HTERT RPE-1 (cell line): ENCODE data around the gene RETREG1.
"Not testable (repeated sequence)": the region's sequence is repeated elsewhere in the genome, so short reads cannot be mapped to it uniquely, and the experiment has no call there.

ENCODE experiments used
- in situ Hi-C: fragments of 300-500 bp; cut with MboI; formaldehyde crosslinking; loops from 4 replicates; pipeline ENCODE4 v1.14.3; 2020; ENCODE audit warnings: low sequenced_read_pairs

Gene RETREG1

DNA sequence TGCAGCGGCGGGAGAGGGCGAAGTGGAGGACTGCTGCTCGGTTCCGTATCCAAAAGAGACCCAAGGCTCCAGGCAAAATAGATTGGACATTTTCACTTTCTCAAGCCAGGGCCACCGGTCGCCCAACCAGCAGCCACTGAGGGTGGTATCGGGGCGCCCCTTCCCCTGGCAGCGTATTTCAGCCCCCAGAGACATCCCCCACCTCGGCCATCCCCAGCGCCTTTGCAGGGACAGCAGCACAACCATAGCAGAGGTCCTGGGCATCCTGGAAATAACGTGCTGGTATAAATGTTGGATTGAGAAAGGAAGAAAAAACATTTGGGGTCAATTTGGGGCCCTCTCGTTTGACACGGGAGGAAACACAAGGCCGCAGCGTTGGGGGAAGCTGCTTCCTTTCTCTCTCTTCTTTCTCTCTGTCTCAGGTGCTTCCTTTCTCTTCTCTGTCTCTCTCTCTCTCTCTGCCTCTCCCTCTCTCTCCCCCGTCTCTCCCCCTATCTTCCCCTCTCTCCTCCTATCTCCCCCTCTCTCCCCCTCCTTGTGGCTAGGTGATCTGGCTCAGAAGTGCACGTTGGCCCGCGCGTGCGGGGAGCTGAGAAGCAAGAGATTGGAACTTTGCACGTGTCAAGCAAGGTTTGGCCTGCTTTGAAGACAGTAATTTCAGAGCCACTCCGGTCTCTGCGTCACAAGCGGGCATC, 624 bp upstream of the RETREG1 start:
- in situ Hi-C loops: no loop called here

DNA sequence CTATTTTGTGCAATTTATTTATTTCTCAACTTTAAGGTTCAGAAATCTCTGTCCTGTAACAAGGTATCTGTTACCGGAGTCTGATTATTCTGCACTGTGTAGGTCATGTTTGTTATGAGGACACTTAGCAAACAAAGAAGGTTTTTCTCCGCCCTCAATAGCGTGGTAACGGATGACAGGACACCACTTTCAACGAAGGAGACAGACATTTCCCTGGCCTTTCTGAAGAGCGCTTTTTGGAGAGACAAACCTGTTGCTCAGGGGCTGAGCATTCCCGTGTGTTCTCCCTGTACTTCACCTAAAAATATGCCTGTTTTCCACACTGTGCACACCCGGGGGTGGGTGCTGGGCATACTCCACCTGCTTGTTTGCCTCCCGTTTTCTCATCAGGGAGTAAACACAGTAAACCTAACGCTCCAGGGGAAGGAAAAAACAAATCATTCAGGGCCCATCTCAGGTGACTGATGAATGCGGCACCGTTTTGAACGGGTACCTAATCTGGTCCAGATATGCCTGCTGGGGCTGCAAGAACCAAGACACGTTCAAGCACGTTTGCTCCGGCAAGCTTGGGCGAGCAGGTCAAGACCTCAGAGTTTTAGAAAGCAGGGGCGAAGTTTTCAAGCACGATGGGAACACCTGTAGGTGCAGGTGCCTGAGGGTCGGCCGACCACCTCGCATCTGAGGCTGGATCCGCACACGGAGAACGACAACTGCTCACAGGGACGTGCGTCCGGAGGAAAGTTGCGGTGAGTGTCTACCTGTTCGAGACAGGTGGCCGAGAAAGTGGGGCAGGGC, 859 bp downstream of the RETREG1 start:
- in situ Hi-C loops: no loop called here

DNA sequence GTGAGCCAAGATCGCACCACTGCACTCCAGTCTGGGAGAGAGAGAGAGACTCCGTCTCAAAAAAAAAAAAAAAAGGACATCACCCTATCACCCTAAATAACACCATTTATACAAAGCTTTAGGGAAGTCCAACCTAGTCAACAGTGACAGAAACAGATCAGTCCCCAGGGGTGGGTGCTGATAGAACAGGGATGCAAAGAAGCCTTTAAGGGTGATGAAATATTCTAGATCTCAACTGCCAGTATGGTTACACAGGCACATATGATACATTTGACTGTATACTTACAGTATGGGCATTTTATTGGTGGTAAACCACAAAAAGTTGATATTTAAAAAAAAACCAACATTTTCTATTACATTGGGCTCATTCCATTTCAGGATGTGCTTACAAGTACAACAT, 4.8 kb downstream of the RETREG1 start:
- in situ Hi-C loops: no loop called here

DNA sequence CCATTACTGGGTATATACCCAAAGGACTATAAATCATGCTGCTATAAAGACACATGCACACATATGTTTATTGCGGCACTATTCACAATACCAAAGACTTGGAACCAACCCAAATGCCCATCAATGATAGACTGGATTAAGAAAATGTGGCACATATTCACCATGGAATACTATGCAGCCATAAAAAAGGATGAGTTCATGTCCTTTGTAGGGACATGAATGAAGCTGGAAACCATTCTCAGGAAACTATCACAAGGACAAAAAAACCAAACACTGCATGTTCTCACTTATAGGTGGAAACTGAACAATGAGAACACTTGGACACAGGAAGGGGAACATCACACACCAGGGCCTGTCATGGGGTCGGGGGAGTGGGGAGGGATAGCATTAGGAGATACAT, 5.9 kb downstream of the RETREG1 start:
- in situ Hi-C loops: not testable (repeated sequence)

DNA sequence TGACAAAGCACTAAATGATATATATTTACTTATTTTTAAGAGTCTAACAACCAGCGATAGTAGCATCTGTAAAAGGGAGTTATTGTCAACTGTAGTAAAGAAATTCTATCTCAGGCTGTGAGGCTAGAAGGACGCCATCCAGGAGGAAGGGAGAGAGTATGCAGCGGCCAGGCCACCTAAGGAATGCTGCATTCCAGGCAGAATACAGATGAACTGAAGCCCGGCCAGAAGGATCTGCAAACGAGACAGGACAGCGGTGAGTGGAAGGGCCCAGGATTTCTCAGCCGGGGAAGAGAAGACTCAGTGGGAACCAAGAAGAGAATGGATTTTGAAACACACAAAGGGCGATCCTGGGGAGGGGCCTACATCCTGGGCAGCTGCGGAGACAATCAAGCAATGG, 7.4 kb downstream of the RETREG1 start:
- in situ Hi-C loops: no loop called here

DNA sequence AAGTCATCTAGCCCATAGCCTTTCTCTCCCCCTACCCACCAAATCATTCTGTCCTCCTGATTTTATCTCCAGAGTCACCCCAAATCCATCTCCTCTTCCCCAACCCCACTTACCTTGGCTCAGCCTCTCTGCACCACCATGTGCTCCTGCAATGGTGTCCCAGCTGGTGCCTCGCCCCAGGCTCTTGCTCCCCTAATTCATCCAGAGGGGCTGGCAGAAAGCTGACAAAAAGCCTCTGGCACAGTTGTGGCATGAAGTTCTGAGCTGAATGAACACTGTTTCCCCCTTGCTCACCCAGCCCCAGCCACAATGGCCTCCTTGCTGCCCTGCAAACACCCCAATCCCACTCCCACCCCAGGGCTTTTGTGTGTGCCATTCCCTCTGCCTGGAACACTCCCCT, 10.2 kb downstream of the RETREG1 start:
- in situ Hi-C loops: no loop called here

DNA sequence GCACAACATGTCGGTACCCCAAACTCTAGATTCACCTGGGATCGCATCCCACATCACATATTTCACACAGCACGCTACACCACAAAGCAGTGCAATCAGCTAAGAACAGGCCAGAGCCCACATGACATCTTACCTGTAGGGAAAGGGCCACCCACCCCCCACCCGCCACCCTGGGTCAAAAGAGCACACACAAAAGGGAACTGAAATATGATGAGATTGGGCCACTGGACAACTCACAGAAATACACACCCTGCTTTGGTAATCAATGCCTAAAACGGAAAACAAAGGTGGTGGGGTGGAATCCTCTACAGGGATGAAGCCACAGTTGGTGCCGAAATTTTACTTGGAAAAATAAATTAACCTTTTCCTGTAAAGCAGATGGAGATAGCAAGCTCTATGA, 13.1 kb downstream of the RETREG1 start:
- in situ Hi-C loops: no loop called here

DNA sequence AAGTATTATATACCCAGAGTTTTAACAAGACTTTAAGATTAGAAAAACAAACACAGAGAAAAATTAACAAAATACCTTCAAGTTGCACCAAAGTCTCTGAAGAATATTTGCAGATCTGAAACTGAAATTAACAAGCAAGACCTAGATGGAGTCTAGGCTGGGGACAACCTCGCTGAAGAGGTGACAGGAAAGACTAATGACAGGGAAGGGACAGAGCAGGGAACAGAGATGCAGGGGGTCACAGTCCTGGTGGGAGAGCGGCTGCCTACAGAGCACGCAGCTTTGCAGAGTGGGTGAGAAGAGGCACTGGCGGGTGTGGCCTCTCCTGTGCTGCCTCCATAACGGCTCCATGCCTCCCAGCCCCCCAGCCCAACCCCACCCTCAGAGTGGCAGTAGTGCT, 13.5 kb downstream of the RETREG1 start:
- in situ Hi-C loops: no loop called here

DNA sequence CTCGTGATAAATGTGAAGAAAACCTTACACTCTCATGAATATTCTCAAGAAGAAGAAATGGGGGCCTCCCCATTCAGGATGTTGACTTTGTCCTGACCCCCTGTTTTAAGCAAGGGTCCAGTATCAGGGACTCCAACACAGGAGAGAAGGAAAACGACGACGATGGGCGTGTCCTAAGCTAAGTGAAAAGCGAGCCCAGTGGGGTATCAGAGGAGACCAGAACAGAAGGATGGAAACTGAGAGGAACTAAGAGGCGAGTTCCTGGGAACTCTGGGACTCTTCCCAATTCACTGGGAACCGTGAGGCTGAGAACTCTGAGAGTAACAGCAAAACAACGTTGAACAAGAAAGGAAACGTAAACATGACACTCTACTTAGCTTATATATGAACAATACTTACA, 14.6 kb downstream of the RETREG1 start:
- in situ Hi-C loops: no loop called here

DNA sequence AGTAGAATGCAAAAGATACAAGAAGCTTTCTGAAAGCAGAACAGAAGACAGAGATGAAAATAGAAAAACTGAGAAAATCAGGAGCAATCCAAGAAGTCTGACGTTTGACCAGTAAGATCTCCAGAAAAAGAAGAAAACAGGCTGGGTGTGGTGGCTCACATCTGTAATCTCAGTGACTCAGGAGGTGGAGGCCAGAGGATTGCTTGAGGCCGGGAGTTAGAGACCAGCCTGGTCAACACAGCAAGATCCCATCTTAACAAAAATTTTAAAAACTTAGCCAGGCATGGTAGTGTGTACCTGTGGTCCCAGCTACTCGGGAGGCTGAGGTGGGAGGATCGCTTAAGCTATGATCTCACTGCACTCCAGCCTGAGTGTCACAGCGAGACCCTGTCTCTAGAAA, 15.9 kb downstream of the RETREG1 start:
- in situ Hi-C loops: no loop called here

DNA sequence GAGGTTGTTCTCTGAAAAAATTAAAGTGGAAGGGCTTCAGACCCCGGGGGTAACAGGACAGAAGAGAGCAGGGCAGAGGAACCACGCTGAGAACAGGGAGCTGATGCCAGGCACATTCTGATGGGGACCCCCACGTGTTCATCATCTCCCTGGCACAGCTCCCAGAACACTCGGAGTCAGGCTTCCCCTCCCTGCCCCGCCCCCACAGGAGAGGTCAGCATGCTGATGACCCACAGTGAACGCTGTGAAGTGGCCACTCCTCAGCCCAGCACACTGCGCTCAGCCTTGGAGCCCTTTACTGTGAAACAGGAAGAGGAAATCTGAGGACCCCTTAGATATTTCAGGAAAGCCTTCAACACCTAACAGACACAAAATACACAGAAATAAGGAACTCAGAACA, 16.4 kb downstream of the RETREG1 start:
- in situ Hi-C loops: no loop called here

DNA sequence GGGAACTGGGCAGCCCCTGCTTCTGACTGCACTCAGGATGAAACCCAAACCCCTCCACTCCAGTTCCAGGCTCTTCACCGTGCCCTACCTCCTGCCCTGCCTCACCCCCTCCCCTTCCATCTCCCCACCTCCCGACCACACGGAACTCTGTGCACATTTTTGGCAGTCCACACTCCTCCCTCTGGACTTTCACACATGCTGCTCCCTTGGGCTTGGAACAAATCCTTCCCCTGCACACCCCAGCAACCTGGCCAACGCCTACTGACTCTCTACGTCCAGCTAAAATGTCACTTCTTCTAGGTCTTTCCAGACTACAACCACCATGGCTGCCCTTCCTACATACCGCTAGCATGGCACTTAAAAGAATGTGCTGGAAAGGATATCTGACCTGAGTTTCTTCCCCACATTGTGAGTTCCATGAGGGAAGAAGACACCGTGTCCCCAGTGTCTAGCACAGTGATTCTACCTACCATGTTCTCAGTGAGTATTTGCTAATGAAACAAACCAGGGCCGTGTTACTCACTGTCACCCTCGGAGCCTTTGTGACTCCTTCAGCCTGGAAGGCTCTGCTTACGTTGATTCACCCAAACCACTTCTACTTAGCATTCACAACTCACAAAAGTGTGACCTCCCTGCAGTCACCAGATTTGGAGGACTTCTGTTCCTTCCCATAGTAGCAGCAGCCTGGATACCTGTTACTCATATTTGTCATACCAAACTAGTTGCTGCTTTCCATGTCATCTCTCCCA, 18.7 kb downstream of the RETREG1 start:
- in situ Hi-C loops: no loop called here

DNA sequence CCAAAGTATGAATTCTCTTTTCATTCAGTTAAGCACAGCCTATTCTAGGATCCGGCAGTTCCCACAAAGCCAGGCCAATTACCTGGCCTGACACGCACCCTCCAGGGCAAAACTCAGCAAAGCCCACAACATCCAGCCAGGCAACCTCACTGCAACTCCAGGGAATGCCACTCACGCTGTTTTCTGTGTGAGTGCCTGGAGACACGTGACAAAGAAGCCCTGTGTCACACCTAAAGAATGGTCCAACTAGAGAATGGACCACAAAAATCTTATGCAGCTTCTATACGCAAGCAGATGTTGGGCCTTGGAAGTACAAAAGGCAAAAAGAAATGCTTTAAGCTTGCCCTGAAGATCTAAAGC, 20.2 kb downstream of the RETREG1 start:
- in situ Hi-C loops: no loop called here

DNA sequence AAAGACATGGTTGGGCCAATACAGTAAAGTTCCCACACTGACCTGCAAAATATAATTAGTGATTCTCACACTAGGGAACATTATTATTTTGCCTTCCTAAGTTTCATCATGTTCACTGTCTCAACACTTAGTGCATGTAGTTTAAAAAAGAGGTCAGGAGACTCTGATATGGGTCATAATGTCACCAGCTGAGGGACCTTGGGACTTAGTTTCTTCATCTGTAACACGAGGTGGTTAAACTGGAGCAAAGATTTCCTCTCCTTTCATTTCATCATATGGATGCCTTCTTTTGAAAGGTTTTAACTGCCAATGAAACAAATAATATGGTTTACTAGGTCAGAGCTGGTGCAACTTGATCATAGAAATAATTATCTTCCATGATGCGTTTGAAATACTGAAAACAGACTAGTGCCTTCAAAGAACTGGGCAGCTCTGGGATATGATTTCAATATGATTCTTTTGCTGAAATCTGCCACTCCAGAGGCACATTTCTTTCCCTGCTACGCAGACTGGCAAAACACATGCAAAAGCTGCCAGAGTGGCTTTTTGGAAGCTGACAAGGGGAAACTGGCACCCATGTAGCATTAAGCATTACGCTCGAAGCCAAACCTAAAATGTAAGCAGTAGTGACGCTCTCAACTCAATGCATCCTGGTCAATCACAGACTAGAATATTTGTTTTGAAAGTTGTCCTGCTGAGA, 20.8 kb downstream of the RETREG1 start:
- in situ Hi-C loops: no loop called here

DNA sequence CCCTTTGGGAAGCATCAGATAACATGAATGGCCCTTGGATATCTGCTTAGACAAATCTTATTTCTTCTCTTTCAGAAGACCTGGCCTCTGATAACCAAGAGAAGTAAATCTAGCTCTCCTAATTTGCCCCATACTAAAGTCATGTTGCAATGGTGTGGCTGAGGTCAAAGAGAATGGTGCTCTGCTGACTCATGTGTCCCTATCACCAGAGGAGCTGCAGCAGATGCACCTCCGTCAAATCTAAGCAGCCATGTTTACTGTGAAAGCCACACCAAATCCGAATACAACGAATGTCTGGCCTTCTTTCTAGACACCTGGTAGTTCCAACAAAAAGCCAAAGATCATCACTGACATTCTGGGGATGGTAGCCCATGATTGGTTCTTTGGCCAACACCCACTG, 23.2 kb downstream of the RETREG1 start:
- in situ Hi-C loops: no loop called here

DNA sequence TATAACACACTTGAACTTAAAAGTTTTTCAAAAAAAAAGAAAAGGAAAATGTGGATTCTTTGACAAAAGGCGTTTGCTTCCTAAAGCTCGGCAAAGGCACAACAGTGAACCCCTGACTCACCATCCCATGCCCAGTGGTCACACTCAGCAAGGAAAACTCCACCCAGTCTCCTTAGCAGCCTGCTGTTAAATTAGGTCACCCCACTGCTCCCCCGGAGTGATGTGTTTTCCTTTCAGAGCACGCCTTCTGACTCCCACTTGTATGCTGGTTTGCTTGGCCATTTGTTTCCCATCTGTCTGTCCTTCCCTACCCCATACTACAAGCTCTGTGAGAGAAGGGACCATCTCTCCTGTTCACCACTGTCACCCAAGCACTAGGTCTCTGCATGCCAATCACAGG, 23.8 kb downstream of the RETREG1 start:
- in situ Hi-C loops: no loop called here

DNA sequence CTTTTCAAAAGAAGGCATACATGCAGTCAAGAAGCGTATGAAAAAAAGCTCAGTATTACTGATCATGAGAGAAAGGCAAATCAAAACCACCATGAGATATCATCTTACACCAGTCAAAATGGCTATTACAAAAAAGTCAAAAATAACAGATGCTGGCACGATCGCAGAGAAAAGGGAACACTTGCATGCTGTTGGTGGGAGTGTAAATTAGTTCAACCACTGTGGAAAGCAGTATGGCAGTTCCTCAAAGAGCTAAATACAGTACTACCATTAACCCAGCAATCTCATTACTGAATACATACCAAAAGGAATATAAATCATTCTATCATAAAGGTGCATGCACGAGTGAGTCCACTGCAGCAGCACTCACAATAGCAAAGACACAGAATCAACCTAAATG, 24.5 kb downstream of the RETREG1 start:
- in situ Hi-C loops: no loop called here

DNA sequence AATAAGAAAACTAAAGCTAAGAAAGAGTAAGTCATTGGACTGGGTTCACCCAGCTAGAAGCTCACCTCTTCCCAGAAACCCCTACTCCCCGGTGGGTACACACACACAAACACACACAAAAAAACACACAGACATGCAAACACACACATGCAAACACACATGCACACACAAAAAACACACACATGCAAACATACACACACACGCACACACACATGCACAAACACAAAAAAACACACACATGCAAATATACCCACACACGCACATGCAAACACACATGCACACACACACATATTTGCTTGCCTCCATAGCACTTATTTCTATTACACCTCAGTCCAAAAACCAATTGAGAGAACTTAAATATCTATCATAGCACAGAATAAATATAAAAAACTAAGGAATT, 26.1 kb downstream of the RETREG1 start:
- in situ Hi-C loops: no loop called here

DNA sequence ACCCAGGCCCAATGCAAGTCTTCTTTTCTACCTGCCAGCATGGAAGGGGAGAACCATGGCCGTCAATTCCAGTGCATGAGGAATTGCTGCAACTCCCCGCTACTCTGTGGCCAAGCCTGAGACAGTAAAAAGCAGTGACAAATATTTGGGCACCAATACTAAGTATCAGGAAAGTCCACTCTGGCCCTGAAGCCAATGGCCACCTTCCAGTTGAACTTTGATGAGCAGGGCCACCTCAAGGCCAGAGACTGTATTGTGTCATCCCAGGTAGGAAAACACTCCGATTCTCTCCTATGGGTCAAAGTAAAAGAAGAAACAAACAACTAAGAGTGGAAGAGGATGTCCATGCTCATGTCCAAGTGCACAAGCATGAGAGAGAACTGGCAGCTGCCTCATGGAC, 27.1 kb downstream of the RETREG1 start:
- in situ Hi-C loops: no loop called here

DNA sequence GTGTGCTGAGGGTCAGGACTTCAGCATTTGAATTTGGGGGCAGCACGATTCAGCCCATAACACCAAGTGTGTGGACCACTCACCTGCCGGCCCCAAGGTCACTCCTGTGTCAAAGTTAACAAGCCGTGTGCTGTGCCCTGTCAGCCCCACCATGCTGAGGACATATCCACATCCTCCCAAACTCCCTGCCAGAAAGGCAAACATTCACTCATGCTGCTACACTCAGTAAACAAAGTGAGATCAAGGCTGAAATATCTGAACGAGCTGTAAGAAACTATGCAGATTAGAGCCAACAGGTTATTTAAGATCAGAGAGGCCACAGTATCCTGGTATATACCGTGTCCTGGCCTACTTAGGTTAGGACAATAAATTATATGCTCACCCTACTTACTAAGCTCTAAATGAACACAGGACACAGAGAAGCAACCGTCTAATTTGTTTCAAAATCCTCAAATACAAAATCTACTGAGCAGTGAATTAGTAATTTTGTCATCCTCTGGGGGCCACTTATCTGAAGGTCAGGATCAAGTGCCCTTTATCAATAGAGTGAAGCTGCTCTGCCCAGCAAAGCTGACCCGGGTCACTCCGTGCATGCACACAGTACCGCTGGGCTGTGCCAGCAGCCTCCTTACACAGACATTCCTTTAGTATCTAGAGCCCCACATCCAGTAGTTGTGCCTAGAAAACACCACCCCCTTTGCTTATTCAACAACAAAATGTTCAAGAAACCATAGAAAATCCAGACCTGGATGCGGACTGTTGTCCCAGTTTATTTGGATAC, 28.2 kb downstream of the RETREG1 start:
- in situ Hi-C loops: no loop called here

DNA sequence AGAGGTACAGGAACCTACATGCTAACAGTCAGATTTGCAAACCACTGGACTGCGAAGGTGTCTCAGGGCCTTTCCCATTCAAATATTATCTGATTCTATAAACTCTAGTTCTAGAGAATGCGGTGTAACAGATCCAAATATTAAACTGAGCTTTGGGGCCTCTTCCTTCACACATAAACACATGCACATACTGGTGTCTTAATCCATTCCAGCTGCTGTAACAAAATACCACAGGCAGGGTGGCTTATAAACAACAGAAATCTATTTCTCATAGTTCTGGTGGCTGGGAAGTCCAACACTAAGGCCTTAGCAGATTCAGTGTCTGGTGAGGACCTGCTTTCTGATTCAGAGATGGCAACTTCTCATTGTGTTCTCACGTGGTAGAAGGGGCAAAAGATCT, 30.2 kb downstream of the RETREG1 start:
- in situ Hi-C loops: no loop called here
